NT2/D1 (cell line): ENCODE data around the gene PCGF5.

Experiments
- SUZ12 ChIP-seq: IDR thresholded peaks from 2 replicates; pipeline ENCODE4 v1.6.1; 2011; ENCODE audit not compliant: insufficient read length, insufficient read depth; ENCODE audit errors: extremely low read depth
- ZNF274 ChIP-seq: IDR thresholded peaks from 2 replicates; pipeline ENCODE4 v1.6.1; 2011; ENCODE audit warnings: mild to moderate bottlenecking, low read depth, low read length

DNA sequence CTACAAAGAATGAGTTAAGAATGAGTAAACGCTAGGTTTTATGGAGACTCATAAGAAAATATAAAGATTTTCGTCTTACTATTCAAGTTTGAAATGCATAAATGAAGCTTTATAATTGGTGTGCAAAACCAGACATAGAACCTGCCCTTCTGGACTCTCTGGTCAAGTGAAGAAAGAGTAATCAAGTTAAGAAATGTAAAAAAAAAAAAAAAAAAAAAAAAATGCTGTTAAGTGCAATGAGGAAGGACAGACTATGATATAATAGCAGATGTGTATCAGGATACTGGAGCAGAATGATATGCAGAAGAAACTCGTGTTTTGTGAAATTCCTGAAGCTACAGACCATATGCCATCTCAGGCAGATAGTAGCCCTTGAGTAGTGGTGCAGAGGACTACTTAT is 5.6 kb downstream of the PCGF5 start:
- TF ChIP-seq SUZ12 (no peak), ZNF274 (no peak)
